Heart left ventricle (tissue), 13 donors: ENCODE results near the gene MECP2.

Source experiments
- POLR2A ChIP-seq, 2 donors: fragments of 450-650 bp; IDR thresholded peaks; one replicate each; pipeline ENCODE4 v1.6.1; 2017; ENCODE audit warnings: antibody characterized with exemption in 2 of 2, mild to moderate bottlenecking in 2 of 2, moderate library complexity in 2 of 2
- TF ChIP-seq, protein P1 (sequence below), 12 donors: fragments of 200-600 bp; sonication (generic) in 4 of 12; IDR thresholded peaks; one replicate each; pipeline versions ENCODE4 v1.5.0 to v1.8.0; 2018 to 2022; ENCODE audit warnings: antibody characterized with exemption in 12 of 12, mild to moderate bottlenecking in 5 of 12
- donor health status: ischemic (EF 13 %, LVEDD 7.1; RV severe dilation, severe dysfunction).
- donor health status: DM: no; HTN: yes; CAD: no.
- donor health status: DM: no; HTN: no; CAD: no.
- donor health status: ischemic (EF 25% LVEDD 6.9; RV normal size, moderate dysfunction).
- donor health status: ischemic (EF 25% LVEDD 5.7; RV mildly dilated, moderate dysfunction).
- donor health status: ischemic (EF 35%, LVEDD 5.7; RV mildly dilated, moderate dysfunction).
- donor health status: nonischemic (EF 11% LVEDD 7.7; RV severe dilation, severe dysfunction).
- donor health status: DM: yes; HTN: yes; CAD: no.
- donor health status: PGD.
- donor health status: ischemic (EF 29% LVEDD 5.4; RV normal size, mild dysfunction).
- donor health status: nonischemic (EF 23%, LVEDD 6.1; RV moderate dilation, normal function).

DNA sequence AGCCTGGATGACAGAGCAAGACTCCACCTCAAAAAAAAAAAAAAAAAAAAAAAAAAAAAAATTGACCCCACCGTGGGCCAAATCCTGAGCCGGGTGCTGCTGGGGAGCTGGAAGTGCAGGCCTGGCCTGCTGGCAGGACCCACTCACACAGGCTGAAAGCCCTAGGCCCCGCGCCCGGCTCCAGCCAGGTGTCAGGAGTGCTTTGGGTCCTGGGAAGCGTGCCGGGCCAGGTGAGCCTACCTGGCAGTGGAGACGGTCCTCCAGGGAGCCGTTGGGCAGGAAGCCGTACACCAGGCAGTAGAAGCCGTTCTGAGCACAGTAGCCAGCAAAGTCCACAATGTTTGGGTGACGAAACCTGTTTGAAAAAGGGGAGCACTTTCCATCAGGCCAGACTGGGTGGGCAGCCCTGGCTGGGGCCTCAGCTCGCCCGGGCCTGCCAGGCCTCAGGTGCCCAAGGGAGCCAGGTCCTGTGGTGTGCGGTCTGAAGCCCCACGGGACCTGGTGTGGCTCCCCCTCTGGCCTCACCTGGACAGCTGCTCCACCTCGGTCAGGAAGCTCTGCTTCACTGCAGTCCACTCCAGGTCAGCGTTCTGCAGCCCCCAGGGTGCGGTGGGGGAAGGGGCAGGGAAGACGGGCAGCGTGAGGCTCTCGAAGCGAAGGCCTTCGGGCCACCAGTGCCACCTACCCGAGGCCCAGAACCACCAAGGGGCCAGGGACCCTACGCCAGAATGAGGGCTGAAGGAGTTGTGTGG is 79.6 kb downstream of the MECP2 start:
- TF ChIP-seq, protein P1, sequence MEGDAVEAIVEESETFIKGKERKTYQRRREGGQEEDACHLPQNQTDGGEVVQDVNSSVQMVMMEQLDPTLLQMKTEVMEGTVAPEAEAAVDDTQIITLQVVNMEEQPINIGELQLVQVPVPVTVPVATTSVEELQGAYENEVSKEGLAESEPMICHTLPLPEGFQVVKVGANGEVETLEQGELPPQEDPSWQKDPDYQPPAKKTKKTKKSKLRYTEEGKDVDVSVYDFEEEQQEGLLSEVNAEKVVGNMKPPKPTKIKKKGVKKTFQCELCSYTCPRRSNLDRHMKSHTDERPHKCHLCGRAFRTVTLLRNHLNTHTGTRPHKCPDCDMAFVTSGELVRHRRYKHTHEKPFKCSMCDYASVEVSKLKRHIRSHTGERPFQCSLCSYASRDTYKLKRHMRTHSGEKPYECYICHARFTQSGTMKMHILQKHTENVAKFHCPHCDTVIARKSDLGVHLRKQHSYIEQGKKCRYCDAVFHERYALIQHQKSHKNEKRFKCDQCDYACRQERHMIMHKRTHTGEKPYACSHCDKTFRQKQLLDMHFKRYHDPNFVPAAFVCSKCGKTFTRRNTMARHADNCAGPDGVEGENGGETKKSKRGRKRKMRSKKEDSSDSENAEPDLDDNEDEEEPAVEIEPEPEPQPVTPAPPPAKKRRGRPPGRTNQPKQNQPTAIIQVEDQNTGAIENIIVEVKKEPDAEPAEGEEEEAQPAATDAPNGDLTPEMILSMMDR (IDR thresholded peaks at IDR 0.05): no peak
- no peak for TF ChIP-seq POLR2A (IDR thresholded peaks at IDR 0.05)
